GM12874 (cell line): ENCODE data around the gene CTNNA3.

ENCODE experiments used
- CTCF ChIP-seq: IDR thresholded peaks from 2 replicates; pipeline ENCODE4 v1.5.1; 2011; ENCODE audit warnings: low read depth, mild to moderate bottlenecking, control low read depth, low read length, moderate library complexity; ENCODE audit not compliant: insufficient read depth

The CTNNA3 gene

GRCh38 chr10:67575532-67575931 lies 120.5 kb downstream of the CTNNA3 start:
- no peak for TF ChIP-seq CTCF

DNA sequence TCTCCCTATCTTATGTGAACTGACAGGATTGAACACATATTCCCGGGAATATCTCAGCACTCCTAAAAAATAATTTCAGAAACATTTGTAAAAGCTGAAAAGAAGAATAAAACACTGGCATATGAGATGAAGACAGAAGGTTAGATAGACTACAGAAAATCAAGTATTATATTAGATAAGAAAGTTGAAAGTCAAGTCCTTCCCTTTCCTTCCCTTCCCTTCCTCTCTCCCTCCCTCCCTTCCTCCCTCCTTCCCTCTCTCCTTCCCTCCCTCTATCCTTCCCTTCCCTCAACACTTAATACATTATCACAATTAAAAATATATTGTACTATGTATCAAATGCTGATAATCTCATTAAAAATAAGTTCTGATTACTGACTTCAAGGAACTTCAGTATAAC lies 122.5 kb downstream of the CTNNA3 start:
- TF ChIP-seq CTCF: no peak

DNA sequence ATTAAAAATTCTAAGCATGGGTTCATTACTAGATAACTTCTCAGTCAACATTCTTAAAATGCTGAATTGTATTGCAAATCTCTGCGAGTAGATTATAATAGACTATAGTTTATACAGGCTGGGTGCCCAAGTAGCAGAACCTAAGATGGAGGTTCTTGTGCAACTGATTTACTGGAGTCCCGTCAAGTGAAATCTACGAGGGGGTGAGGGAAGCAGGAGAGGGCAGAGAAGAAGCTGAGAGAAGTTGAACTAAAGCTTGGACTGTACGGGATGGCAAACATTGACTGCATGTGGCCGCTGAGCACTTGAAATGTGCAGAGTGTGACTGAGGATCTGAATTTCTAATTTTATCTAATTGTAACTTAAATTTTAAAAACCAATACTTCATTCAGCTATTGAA lies 124.5 kb downstream of the CTNNA3 start:
- no peak for TF ChIP-seq CTCF

DNA sequence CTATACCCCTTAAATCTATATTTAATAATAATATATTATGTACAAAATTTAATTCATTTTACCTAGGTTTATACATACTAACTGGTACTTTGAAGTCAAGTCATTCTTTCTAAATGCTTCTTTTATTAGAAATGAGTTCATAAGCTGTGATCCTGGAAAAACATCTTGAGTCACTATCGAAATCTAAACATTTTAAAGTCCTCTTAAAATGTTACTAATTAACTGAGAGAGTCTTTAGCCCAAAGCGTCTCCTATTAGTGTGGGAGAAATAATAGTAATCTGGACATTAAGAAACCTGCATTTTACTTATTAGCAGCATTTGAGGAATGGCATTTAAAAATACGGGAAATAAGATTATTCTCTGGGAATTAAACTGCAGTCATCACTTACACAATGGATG lies 142.7 kb downstream of the CTNNA3 start:
- TF ChIP-seq CTCF: no peak

DNA sequence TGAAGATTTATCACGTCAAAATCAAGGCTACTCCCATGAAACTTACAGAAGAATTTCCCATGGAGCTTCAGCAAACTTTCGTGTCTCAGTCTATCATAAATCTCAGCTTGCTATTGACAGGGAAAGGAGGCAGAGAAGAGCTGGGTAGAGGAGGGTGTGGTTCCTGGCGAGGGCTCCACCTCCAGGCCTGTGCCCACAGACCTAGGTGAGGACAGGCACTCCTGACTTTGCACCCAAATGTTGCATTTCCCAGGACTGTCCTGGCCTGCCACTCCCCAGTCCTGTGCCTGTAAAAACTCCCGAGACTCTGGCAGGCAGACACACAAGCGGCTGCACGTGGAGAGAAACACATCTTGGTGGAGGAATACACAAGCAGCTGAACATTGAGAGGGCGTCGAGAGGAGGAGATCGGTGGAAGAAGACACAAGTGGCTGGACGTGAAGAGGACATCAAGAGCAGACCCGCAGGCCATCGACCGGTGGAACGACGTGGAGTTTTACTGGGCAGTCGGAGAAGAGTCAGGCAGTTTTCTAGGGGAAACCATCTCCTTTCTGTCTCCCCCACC lies 145.1 kb downstream of the CTNNA3 start:
- no peak for TF ChIP-seq CTCF

DNA sequence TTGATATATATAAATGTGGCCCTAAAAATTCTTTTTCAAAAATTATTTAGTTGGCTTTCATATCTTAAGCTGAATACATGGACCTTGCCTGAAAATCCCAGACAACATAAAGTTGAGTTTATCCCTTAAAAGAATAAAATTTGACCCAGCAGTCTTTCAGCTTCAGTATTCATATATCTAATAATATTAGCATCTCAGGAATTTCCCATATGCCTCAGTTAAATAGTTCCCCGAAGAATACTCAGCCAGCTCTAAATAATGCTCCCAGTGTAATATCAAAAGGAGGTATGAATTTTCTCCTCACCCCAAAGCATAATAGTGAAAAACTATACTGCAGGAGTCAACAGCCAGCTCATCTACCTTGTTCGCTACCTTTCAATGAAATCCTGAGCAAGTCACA lies 145.9 kb downstream of the CTNNA3 start:
- TF ChIP-seq CTCF: no peak

GRCh38 chr10:67549390-67549789 lies 146.6 kb downstream of the CTNNA3 start:
- TF ChIP-seq CTCF: no peak
